ENCODE measurements around the gene DYRK1A. TPM values are rescaled to one million over a fixed set of nuclear protein-coding genes. Genes with fewer than 3 reads are reported as not detected.
"Not testable (repeated sequence)": the region's sequence is repeated elsewhere in the genome, so short reads cannot be mapped to it uniquely, and the experiment has no call there.

Gene DYRK1A
- total RNA-seq, 1 experiment from 2014 or later: 35.5 TPM

DNA sequence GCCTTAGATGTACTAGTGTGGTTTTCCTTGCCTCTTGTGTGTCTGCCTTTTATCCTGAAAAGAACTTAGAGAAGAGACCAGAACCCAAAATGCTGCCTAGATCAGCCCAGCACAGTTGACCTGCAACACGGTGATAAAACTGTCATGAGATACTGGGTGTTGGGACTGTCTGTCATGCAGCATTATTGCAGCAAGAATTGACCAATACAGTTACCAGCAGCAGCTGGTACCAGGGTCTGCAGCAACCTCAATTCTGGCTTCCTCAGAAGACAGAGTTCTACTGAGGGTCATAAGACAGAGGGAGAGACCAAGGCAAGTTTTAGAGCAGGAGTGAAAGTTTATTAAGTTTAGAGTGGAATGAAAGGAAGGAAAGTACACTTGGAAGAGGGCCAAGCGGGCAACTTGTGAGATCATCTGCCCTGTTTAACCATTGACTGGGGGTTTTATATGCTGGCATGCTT, 182.0 kb downstream of the DYRK1A start:
- TF ChIP-seq EZH2 (IDR thresholded peaks at IDR 0.05; ENCODE audit: low read depth): no peak
- TF ChIP-seq, protein P1, sequence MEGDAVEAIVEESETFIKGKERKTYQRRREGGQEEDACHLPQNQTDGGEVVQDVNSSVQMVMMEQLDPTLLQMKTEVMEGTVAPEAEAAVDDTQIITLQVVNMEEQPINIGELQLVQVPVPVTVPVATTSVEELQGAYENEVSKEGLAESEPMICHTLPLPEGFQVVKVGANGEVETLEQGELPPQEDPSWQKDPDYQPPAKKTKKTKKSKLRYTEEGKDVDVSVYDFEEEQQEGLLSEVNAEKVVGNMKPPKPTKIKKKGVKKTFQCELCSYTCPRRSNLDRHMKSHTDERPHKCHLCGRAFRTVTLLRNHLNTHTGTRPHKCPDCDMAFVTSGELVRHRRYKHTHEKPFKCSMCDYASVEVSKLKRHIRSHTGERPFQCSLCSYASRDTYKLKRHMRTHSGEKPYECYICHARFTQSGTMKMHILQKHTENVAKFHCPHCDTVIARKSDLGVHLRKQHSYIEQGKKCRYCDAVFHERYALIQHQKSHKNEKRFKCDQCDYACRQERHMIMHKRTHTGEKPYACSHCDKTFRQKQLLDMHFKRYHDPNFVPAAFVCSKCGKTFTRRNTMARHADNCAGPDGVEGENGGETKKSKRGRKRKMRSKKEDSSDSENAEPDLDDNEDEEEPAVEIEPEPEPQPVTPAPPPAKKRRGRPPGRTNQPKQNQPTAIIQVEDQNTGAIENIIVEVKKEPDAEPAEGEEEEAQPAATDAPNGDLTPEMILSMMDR (conservative IDR thresholded peaks at IDR 0.05): no peak
- Histone ChIP-seq H3K79me2 (ENCODE audit: low read depth) (no peaks in the 10 kb centered on the region), H3K27me3 (ENCODE audit: insufficient read depth, low read depth) (no peaks in the 10 kb centered on the region), H3K27ac (no peak overlapping the region), H3K36me3 (ENCODE audit: low read depth) (no peaks in the 10 kb centered on the region), H3K9me3 (ENCODE audit: insufficient read depth, low read depth) (no peaks in the 10 kb centered on the region), H4K20me1 (ENCODE audit: insufficient read depth) (no peaks in the 10 kb centered on the region), H3K4me3 (no peak overlapping the region), H3K4me2 (no peak overlapping the region), H3K9me2 (ENCODE audit: insufficient read depth) (no peaks in the 10 kb centered on the region), H3K4me1 (replicated peaks; ENCODE audit: insufficient read depth) (no peaks in the 10 kb centered on the region), H3F3A (ENCODE audit: insufficient read depth, low read depth) (no peaks in the 10 kb centered on the region), H2AFZ (no peak overlapping the region)
- intact Hi-C loops (cut with micrococcal nuclease; ENCODE audit: unreplicated experiment): no loop called here
- DNase-seq: no peak
- ChIA-PET CTCF (no interaction called here), POLR2A (ENCODE audit: unreplicated experiment) (no interaction called here)
- BruUV-seq (replicated peaks): no TSS peak

DNA sequence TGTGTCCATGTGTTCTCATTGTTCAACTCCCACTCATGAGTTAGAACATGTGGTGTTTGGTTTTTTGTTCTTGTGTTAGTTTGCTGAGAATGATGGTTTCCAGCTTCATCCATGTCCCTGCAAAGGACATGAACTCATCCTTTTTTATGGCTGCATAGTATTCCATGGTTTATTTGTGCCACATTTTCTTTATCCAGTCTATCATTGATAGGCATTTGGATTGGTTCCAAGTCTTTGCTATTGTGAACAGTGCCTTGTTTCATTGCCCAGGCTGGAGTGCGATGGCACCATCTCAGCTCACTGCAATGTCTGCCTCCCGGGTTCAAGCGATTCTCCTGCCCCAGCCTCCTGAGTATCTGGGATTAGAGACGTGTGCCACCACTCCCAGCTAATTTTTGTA, 183.2 kb downstream of the DYRK1A start:
- BruUV-seq (replicated peaks); H3F3A ChIP-seq (ENCODE audit: insufficient read depth, low read depth); H3K4me1 ChIP-seq (replicated peaks; ENCODE audit: insufficient read depth); H3K4me2 ChIP-seq; H3K79me2 ChIP-seq (ENCODE audit: low read depth); H3K27me3 ChIP-seq (ENCODE audit: insufficient read depth, low read depth); H3K9me2 ChIP-seq (ENCODE audit: insufficient read depth); H3K27ac ChIP-seq; intact Hi-C loops (cut with micrococcal nuclease; ENCODE audit: unreplicated experiment); H3K36me3 ChIP-seq (ENCODE audit: low read depth); H2AFZ ChIP-seq; DNase-seq; CTCF ChIA-PET; H3K9me3 ChIP-seq (ENCODE audit: insufficient read depth, low read depth); POLR2A ChIA-PET (ENCODE audit: unreplicated experiment); H3K4me3 ChIP-seq; H4K20me1 ChIP-seq (ENCODE audit: insufficient read depth): not testable (repeated sequence)

DNA sequence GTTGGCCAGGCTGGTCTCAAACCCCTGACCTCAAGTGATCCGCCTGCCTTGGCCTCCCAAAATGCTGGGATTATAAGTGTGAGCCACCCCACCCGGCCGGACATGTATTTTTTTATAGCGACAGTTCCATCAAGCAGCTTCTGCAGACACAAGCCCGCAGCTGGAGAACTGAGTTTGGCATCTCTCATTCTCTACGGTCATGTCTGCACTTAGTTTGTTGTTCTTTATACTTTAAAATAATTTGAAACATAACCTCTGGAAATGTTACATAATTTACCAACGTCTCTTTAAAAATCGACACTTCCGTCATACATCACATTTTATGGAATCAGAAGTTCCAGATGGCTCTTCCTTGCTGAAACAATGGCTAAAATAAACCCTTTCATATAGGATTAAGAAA, 183.6 kb downstream of the DYRK1A start:
- Histone ChIP-seq H3K4me3 (no peak overlapping the region), H3K4me2 (no peak overlapping the region), H3F3A (ENCODE audit: insufficient read depth, low read depth) (no peaks in the 10 kb centered on the region), H2AFZ (no peak overlapping the region), H3K79me2 (ENCODE audit: low read depth) (no peaks in the 10 kb centered on the region), H4K20me1 (ENCODE audit: insufficient read depth) (no peaks in the 10 kb centered on the region), H3K9me2 (ENCODE audit: insufficient read depth) (no peaks in the 10 kb centered on the region), H3K9me3 (ENCODE audit: insufficient read depth, low read depth) (no peaks in the 10 kb centered on the region), H3K27ac (no peak overlapping the region), H3K27me3 (ENCODE audit: insufficient read depth, low read depth) (no peaks in the 10 kb centered on the region), H3K4me1 (replicated peaks; ENCODE audit: insufficient read depth) (no peaks in the 10 kb centered on the region), H3K36me3 (ENCODE audit: low read depth) (no peaks in the 10 kb centered on the region)
- TF ChIP-seq, protein P1 (conservative IDR thresholded peaks at IDR 0.05): no peak
- TF ChIP-seq EZH2 (IDR thresholded peaks at IDR 0.05; ENCODE audit: low read depth): no peak
- ChIA-PET POLR2A (ENCODE audit: unreplicated experiment) (interaction anchor here (0.5 kb wide), 1 partner anchor 41 kb away, joined by 7 read pairs; no protein-coding TSS in a partner anchor), CTCF (no interaction called here)
- BruUV-seq (replicated peaks): no TSS peak
- no peak for DNase-seq
- intact Hi-C loops (cut with micrococcal nuclease; ENCODE audit: unreplicated experiment): no loop called here

DNA sequence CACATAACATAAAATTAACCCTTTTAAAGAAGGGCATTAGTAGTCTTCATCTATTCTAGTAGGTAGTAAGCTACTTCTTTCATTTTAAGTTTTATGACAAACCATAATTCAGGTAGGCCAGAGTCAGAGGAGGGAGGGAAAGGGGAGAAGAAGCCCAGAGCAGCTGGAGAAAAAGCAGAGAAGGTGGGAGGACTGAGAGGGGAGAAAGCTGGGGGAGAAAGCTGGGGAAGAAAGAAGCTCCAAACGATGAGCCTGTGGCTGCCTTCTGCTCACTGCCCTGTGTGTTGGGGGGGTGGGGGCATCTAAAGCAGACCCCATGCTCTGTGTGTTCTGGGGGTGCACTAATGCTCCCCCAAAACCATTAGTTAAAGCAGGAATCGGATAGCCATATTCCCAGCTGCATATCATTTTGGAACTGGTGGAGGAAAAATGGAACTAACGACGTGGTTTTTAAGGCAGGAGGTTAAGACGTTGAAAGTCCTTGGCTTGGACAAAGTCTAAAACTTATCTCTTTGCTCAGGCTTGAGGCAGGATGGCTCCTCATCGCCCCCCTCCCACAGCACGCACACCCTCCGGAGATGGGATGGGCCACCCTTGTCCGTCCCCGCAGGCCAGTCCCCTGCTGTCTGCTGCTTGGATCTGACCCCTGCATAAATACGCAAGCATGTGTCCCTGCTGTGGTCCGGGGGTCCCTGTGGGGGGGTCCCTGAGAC, 184.2 kb downstream of the DYRK1A start:
- Histone ChIP-seq H3K79me2 (ENCODE audit: low read depth) (no peaks in the 10 kb centered on the region), H3K4me2 (no peak overlapping the region), H2AFZ (no peak overlapping the region), H4K20me1 (ENCODE audit: insufficient read depth) (no peaks in the 10 kb centered on the region), H3F3A (ENCODE audit: insufficient read depth, low read depth) (no peaks in the 10 kb centered on the region), H3K9me2 (ENCODE audit: insufficient read depth) (no peaks in the 10 kb centered on the region), H3K36me3 (ENCODE audit: low read depth) (no peaks in the 10 kb centered on the region), H3K27ac (no peak overlapping the region), H3K4me1 (replicated peaks; ENCODE audit: insufficient read depth) (no peaks in the 10 kb centered on the region), H3K9me3 (ENCODE audit: insufficient read depth, low read depth) (no peaks in the 10 kb centered on the region), H3K27me3 (ENCODE audit: insufficient read depth, low read depth) (no peaks in the 10 kb centered on the region), H3K4me3 (no peak overlapping the region)
- intact Hi-C loops (cut with micrococcal nuclease; ENCODE audit: unreplicated experiment): no loop called here
- CTCF ChIA-PET: no interaction called here
- no peak for TF ChIP-seq EZH2 (IDR thresholded peaks at IDR 0.05; ENCODE audit: low read depth)
- DNase-seq: no peak
- no TSS peak for BruUV-seq (replicated peaks)
- POLR2A ChIA-PET (ENCODE audit: unreplicated experiment): interaction anchor here (0.5 kb wide), 1 partner anchor 41 kb away, joined by 7 read pairs; no protein-coding TSS in a partner anchor
